HG03571 (cell line): Measurements from ENCODE around the gene CHD6.

Experiments
- ATAC-seq: cut with Tn5 transposase; IDR thresholded peaks from one replicate; pipeline ENCODE4 v1.9.1; 2021; ENCODE audit not compliant: unreplicated experiment

Gene CHD6

DNA sequence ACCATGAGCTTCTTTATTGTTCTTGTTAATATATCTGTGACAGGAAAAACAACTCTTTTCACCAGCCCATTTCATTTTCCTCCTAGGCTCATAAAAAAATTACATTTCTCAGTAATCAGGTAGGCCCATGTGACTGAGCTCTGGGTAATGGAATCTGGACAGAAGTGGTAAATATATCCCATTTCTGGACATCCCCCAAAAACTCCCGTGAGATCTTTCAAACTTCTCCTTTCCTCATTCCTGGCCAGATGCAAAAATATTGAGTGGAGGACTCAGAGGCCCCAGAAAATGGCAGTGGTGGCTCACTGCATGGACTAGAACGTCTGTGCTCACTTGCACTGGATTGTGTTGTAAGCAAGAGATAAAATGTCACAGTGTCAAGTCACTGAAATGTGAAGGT, 3.8 kb upstream of the CHD6 start:
- ATAC-seq: no peak

GRCh38 chr20:41621421-41621820, 3.2 kb upstream of the CHD6 start:
- no peak for ATAC-seq

DNA sequence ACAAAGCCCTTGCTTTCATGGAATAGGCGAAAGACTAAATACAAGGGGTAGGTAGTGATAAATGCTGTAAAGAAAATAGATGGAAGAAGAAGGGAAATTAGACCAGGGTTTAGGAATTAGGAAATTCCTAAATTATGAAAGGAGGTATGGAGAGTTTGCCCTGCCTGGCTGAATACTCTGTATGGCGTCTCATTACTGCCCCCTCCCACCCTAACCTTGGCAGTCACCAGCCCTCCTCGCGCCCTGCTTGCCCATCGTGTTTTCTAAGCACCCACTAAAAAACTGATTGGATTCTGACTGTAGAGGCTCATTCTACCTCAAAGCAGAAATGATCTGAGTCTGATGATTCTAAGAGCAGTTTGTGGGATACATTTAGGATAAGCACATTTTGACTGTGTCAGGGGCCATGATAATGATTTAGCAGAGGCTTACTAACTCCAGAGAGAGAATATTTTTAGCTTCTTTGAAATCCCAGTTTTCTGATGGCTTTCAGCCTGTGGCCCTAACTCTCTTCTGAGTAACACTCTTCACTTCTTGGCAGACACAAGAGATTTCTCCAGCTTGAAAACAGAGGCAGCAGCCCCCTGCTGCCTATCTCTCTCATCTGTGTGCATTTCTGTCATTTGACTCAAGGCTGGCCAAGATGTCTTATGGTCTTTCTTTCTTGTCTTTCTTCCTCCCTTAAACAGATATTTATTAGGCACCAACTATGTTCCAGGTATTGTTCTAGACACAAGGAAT, 1.4 kb upstream of the CHD6 start:
- no peak for ATAC-seq

- no peak for ATAC-seq
Observed at GRCh38 chr20:41618807-41619311, 682 bp upstream of the CHD6 start.

DNA sequence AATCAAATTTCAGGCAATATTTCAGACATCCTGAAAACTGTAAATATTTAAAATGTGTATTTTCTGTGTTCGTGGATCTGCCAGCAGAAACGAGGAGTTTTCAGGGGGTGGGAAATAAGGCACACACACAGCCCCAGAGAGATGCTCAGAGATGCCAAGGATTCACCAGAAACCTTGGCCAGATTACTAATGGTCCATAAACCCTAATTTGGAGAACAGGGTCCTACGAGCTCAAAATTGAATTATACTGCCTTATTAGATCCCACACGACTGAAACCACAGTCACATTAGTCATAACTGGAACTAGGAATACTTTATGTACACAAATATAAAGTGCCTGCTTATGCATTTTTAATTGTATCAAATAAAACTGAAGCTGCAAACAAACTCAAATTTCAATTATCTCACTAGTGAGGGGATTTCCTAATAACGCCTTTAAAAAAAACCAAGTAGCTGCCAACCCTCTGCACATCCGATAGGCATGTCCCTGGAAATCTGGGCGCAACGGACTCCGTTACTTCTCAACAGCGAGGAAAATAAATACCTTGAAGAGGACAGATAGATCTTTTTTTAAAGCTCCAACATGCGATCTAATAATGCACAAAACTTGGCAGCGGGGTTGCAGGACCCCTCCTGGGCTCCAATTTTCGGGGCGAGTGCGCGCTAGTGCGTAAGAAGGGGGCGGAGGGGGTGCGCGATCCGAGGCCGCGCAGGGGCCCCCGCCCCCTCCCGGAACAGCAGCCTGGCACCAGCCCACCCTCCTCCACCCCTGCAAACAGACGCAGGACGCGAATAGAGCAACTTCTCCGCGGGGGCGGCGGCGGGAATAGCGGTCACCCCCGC, 897 bp downstream of the CHD6 start:
- ATAC-seq: no peak

DNA sequence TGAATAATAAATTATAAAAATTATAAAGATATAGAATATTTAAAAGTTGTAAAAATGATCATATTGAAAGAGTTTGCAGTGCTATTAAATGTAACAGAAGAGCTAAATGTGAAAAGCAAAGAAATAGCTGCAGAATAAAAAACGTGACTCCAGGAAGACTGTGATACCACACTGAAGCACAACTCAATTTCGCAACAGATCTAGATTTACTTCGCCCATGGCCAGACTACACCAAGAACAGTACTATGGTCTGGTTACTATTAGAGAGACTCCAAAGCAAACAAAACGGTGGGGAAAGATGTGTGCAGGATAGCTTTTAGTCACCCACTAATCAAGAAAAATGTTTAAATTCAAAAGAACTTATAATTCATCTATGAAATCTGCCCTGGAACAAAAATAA, 1.9 kb downstream of the CHD6 start:
- ATAC-seq: no peak

- ATAC-seq: no peak
Observed at GRCh38 chr20:41615676-41616075, 2.5 kb downstream of the CHD6 start.

- no peak for ATAC-seq
Observed at GRCh38 chr20:41615110-41615509, 3.1 kb downstream of the CHD6 start.

- no peak for ATAC-seq
Observed at GRCh38 chr20:41613321-41613720, 4.9 kb downstream of the CHD6 start.

DNA sequence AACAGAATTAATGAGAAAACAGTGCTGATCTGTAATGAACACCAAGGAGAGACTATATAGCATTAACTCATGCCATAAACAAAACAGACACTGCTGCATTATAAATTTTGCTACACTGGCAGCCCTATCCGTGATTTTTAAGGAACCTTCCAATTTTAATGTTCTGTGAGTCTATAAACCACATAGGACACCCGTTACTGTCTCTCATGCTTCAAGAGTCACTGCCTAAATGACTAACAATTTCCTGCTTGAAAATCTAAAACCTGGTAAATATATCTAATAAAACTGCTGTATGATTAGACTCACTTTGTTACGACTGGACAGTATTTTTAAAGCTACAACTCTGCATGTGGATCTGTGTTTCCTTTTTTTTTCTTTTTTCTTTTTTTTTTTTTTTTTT, 8.7 kb downstream of the CHD6 start:
- ATAC-seq: no peak

GRCh38 chr20:41608606-41609005, 9.6 kb downstream of the CHD6 start:
- ATAC-seq: no peak

DNA sequence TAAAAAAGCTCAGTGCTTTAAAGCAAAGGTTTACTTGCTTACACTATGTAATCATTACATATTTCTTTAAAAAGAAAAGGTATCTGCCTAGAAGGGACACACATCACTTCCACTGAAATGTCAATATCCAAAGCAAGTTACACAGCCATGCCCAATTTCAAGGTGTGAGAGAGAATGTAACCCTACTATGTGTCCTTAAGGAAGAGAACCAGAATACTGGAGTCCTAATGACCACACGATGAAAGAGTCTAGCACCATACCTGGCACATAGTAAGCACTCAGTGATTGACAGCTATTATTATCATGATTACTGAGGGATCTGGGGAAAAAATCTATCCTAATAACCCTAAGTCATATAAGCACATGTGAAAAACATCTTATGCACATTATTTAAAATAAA, 10.4 kb downstream of the CHD6 start:
- ATAC-seq: no peak

DNA sequence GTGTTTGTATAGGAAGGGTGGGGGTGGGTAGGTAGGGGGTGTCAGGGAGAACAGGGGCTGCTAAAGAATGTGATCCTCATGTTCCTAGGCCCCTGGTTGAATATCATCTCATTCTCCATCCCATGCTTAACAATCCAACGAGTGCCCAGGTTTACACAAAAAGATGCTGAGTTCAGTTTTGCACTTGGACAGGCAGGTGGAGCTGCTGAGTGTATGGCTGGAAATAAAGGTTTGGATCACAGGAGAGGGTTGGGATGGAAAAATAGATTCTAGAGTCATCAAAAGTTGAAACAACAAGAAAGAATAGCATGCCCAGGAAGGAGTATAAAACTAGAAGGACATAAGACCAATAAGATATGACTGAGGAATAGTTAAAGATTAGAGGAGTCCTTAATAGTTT, 14.2 kb downstream of the CHD6 start:
- no peak for ATAC-seq

DNA sequence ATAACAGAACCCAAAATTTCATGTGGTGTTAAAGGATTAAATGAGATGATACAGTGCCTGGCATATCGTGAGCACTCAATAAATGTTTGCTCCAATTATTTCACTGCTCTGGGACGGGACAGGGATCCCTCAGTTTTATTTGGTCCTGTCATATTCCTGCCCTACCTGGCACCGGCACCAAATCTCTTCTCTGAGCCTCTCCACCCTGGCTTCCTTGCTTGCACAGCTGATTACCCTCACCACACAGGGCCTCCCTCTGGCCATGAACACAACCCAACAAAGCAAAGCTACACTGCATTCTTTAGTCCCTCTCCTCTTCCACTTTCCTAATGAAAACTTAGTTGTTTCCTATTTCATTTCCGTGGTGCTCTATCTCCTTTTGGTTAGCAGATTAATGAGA, 16.4 kb downstream of the CHD6 start:
- ATAC-seq: no peak

DNA sequence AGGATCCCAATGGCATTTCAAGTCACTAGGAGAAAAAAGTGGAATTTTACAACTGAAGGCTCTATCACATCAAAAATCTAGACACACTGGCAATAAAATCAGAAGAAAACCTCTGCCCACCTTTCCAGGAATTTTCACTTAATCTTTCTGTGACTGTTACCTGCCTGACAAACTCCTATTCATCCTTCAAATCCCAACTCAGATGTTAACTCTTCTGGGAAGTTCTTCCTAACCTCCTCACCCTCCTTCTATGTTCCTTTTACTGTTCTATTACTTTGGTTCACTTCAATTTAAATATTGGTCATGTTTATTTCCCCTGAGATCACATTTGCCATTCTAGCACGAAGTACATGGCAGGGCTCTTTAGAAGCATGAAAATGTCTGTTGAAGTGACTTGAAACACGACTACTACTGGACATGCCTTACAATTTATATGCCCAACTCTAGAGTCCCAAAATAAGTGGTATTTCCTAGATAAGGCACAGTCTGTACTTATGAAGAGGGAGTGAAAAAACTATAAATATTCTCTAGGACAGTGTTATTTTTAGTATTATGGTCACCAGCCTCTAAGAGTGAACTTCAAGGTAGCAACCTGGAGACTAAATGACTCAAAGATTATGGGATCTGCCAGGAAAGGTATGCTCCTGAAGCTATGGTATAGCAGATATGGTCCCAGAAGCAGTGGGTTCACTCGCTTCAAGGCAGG, 17.1 kb downstream of the CHD6 start:
- ATAC-seq: no peak

DNA sequence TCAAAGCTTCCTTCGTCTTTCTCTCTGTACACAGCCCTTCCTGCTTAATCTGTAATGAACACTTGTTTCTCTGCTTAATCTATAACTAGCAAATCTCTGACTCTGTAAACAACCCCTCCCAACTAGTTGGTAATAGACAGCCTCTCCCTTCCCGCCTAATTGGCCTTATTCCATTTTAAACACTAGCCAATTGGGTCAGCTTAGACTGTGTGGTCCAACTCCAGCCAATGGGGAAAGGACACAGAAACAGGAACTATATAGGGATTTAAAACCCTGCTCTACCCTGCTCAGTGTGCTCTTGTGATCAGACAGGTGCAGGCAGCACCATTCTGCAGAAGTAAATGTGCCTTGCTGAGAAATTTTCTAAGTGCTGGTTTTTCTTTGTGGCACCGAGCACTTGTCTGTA, 18.5 kb downstream of the CHD6 start:
- ATAC-seq: no peak

DNA sequence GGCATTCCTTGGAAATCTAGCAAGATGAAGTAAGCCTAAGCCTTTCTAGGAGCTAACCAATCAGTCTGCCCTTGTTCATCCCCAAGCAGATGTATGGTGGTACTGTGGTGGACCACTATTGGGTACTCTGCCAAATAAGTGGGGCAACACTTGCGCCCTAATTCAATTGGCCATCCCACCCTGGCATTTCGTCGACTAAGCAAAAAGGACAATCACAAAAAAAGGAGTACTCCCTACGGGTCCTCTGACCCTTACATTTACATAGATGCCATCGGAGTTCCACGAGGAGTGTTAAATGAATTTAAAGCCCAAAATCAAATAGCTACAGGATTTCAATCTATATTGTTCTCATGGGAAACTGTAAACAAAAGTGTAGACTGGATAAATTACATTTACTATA, 19.5 kb downstream of the CHD6 start:
- no peak for ATAC-seq

GRCh38 chr20:41594514-41595322, 23.5 kb downstream of the CHD6 start:
- ATAC-seq: no peak

DNA sequence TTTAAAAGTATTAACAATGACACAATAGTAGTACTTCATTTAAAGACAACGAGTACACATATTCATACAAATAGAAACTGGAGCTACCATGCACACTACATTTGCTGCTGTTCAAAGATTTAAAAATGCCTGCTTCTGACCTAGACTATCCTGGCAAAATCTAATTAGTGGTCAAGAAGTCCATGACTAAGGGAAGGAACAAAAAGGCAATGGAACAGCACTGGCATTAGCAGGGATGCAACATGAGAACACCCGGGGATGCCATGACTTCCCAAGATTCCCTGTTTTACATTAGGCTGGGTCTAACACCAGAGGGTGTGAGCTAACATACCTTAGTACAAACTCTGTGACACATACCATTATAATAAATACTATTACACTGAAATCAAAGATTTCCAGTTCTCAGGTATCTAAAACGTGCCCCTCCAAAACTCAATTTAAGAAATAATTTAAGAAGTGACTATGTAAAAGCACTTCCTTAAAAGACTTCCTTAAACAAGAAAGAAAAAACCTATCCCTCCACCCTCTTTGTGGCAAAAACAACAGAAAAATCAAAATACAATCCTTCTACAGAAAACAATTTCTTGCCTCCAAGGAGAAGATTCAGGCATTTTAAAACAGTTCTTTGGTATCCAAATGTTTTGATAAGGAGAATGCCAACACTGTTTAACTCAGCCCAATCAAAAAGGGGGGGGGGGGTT, 25.5 kb downstream of the CHD6 start:
- no peak for ATAC-seq

- ATAC-seq: no peak
Observed at GRCh38 chr20:41587956-41588355, 30.2 kb downstream of the CHD6 start.
